HCEC 1CT (cell line): Measurements from ENCODE around the gene RIMBP3B.
"Not testable (repeated sequence)": the region's sequence is repeated elsewhere in the genome, so short reads cannot be mapped to it uniquely, and the experiment has no call there.

ENCODE experiments used
- DNase-seq: peaks from one replicate; pipeline ENCODE4 v3.0.0-alpha.2; 2017

RIMBP3B gene

GRCh38 chr22:21417227-21417746, 33.7 kb downstream of the RIMBP3B start, which contains the start of gene HIC2:
Gene HIC2 (plus strand): TSS chr22:21417371. CDS start chr22:21442832, 25,461 bp downstream.
- DNase-seq = not testable (repeated sequence)

- not testable (repeated sequence) for DNase-seq
Measured at GRCh38 chr22:21417853-21418252, 34.3 kb downstream of the RIMBP3B start.

GRCh38 chr22:21418974-21419638, 35.6 kb downstream of the RIMBP3B start:
- not testable (repeated sequence) for DNase-seq

DNA sequence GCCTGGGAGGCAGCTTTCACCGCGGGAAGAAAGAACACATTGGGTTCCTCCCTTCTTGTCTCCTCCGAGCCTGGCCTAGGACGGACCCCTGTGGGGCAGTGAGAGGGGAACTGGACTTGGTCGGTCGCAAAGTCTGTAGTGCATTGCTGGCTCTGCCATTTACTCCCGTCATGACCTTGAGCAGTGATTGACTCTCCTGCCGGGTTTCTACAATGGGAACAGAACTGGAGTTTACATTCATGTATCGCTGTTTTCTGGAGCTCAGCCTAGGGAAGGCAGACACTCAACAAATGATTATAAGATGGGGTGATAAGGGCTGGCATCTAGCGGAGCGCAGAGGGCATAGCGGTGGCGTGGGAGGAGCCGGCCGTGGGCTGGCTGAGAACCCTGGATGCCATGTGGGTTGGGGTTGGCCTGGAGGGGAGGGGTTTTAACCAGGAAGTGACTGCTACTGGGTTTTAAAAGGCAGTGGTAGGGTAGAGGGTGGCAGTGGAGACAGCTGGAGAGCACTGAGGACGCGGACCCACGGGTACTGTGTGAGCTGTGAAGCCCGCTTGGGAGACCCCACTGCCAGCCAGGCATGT, 36.7 kb downstream of the RIMBP3B start:
- not testable (repeated sequence) for DNase-seq

DNA sequence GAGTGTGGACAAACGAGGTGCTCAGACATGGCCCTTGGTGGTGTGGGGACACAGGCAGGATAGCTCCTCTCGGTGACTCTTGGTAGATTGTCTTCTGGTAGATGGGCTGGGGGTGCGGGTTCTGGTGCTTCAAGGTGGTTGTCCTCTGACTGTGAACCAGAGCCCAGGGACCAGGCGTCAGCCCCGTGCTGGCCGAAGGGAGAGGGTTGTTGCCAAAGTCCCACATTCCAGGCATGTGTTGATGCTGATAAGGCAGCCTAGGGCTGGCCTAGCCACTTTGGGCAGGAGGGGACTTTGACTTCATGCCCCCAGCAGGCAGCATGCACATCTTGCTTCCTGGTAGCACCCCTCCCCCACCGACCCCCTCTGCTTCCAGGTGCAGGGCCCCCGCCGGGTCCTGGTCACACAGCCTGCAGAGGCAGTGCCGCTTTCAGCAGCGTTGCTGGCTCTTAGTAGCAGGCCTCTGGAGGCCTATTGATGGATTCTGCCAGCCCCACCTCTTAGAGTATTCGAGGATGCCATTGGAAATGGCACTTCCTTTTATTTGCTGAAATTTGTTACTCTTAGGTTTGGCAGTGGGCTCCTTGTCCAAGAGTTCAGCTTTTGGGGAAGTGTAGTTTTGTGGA, 40.6 kb downstream of the RIMBP3B start:
- DNase-seq = not testable (repeated sequence)

GRCh38 chr22:21434378-21435233, 51.1 kb downstream of the RIMBP3B start:
- not testable (repeated sequence) for DNase-seq

- DNase-seq = not testable (repeated sequence)
Measured at GRCh38 chr22:21435998-21436810, 52.7 kb downstream of the RIMBP3B start.

GRCh38 chr22:21438013-21438412, 54.5 kb downstream of the RIMBP3B start:
- DNase-seq = not testable (repeated sequence)
